Aorta (tissue), 5 donors: Measurements from ENCODE around the gene IGFBP6. TPM values are rescaled to one million over a fixed set of nuclear protein-coding genes. Genes with fewer than 3 reads are reported as not detected.

Experiments
- ATAC-seq: fragments of 200-7000 bp; cut with Tn5 transposase; one replicate; pipeline ENCODE4 v1.9.1; 2022; ENCODE audit warnings: moderate library complexity; ENCODE audit not compliant: low FRiP score
- DNase-seq, 2 donors: peaks; one replicate each; pipeline ENCODE4 v3.0.0-alpha.2; 2020
- H3K27ac ChIP-seq, 2 donors: one replicate each; pipeline ENCODE4 v1.5.1; 2013; ENCODE audit warnings: low read length in 2 of 2, mild to moderate bottlenecking in 2 of 2, moderate library complexity in 2 of 2, control low read depth in 1 of 2, inconsistent platforms in 1 of 2, low read depth in 1 of 2
- H3K27me3 ChIP-seq, 2 donors: one replicate each; pipeline ENCODE4 v1.6.1; 2013; ENCODE audit warnings: control low read depth in 1 of 2, low read length in 1 of 2, mild to moderate bottlenecking in 1 of 2, moderate library complexity in 1 of 2; ENCODE audit not compliant: insufficient read depth in 2 of 2, control insufficient read depth in 1 of 2
- H3K36me3 ChIP-seq, 2 donors: one replicate each; pipeline ENCODE4 v1.6.1; 2013; ENCODE audit warnings: control low read depth in 1 of 2, low read length in 1 of 2, mild to moderate bottlenecking in 1 of 2; ENCODE audit not compliant: insufficient read depth in 2 of 2, control insufficient read depth in 1 of 2
- H3K4me1 ChIP-seq, 2 donors: one replicate each; pipeline ENCODE4 v1.6.1; 2013; ENCODE audit warnings: low read length in 2 of 2, control low read depth in 1 of 2, mild to moderate bottlenecking in 1 of 2, moderate library complexity in 1 of 2; ENCODE audit not compliant: insufficient read depth in 2 of 2, control insufficient read depth in 1 of 2
- H3K4me3 ChIP-seq, 2 donors: one replicate each; pipeline ENCODE4 v1.5.1; 2013; ENCODE audit warnings: low read length in 2 of 2, control low read depth in 1 of 2, mild to moderate bottlenecking in 1 of 2
- H3K9me3 ChIP-seq: one replicate; pipeline ENCODE4 v1.6.1; 2013; ENCODE audit warnings: mild to moderate bottlenecking, low read length; ENCODE audit not compliant: control insufficient read depth
- WGBS, 2 donors: extraction: QIAGEN DNeasy Blood & Tissue Kit; methylation state at CpG; one replicate each; pipeline ENCODE4 v1.1.7; 2013; 5-methylcytosine and 5-hydroxymethylcytosine counted together
- intact Hi-C, 2 donors: fragments of 100-400 bp; cut with DNase I; formaldehyde crosslinking; loops; one replicate each; pipeline versions ENCODE4 v1.14.2 to v1.15.0; 2022
- polyA plus RNA-seq, 2 donors: library from polyadenylated mRNA; stranded (reverse); fragments of 200-250 nt; gene quantifications; one replicate each; pipeline ENCODE4 v1.2.3, GENCODE V29; 2013
- total RNA-seq, 2 donors: library from RNA; stranded (reverse); fragmentation: NEBNext Ultra II Directional; extraction: Animal tissue kit (Norgen Biotek cat#: 25700); gene quantifications; one replicate each; pipeline ENCODE4 v1.2.1, GENCODE V29; 2021
- donor health status: healthy with polysubstance abuse.
- donor health status: Bipolar disorder and iron deficiency.
- donor health status: DM: no; HTN: no; CAD: no.
- donor health status: DM: no; HTN: no; CAD: no.
- donor health status: DM: yes; HTN: yes; CAD: no.

Gene IGFBP6
- total and polyA plus RNA-seq, 4 donors, result 507 to 979 (median 828) TPM

DNA sequence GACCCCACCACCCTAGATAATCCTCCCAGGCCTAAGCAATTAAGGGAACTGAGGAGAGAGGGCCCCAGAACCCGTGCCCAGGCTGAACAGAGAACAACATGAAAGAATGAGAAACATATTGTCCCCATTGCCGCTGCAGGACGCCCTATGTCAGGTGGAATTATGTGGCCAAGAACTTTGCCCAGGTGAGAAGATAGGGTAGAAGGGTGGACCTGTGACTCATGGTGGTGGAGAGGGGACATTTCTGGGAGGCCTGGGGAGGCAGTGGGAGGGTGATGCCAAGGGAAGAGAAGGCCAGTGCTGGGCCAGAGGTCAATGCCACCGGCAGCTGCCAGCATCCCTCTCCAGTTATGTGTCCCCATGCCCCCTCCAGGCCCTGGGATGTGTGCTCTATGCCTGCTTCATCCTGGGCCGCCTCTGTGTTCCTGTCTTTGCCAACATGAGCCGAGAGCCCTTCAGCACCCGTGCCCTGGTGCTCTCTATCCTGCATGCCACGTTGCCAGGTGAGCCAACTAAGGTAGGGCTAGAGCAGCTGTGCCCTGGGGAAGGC lies 21.4 kb downstream of the IGFBP6 start:
- ATAC-seq, result no peak
- Histone ChIP-seq H3K9me3 (no peaks in the 10 kb centered on the region), H3K4me3 (no peak overlapping the region), H3K27me3 (no peaks in the 10 kb centered on the region), H3K27ac (no peak overlapping the region), H3K36me3 (no peaks in the 10 kb centered on the region), H3K4me1 (no peaks in the 10 kb centered on the region)
- intact Hi-C loops, result loop anchor here (5.0 kb wide), 2 partner anchors 33 to 38 kb away; no protein-coding TSS in a partner anchor
- WGBS, 2 donors, result 92 to 94% methylated on average over 8 of the region's 8 CpGs
- DNase-seq, result no peak

DNA sequence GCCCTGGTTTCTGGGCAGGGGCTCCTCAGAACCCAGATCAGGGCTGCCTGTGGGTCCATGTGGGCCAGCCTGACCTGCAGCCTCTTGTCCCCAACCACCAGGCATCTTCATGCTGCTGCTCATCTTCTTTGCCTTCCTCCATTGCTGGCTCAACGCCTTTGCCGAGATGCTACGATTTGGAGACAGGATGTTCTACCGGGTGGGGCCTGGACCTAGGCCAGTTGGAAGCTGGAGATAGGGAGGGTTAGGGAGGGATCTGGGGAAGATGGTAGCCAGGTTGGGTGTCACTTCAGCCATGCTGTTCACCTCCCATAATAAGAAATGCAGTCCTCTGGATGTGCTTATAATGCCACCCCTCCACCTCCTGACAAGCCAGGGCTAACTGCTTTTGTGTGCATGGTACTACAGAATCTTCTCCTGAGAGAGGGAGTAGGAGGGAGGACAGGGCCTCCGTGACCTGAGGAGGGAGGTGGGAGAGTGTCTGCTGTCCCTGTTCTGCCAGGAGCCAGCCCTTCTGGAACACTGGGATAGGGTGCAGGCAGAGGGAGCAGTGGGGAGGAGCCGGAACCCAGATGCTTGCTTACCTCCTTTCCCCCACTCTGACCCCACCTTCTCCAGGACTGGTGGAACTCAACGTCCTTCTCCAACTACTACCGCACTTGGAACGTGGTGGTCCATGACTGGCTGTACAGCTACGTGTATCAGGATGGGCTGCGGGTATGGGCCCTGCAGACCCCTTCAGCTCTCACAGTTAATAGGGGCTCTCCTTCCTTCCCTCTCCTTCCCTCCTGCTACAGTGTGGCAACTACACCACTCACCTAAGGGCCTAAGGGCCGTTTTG lies 23.4 kb downstream of the IGFBP6 start:
- intact Hi-C loops, result no loop called here
- H3K9me3 ChIP-seq, result no peaks in the 10 kb centered on the region
- H3K36me3 ChIP-seq, result no peaks in the 10 kb centered on the region
- ATAC-seq (no peak), DNase-seq (no peak)
- WGBS, 2 donors, result 87 to 89% methylated on average over 11 to 12 of the region's 12 CpGs
- H3K4me3 ChIP-seq, result no peak overlapping the region
- H3K27me3 ChIP-seq, result no peaks in the 10 kb centered on the region
- no peak overlapping the region for H3K27ac ChIP-seq
- no peaks in the 10 kb centered on the region for H3K4me1 ChIP-seq

DNA sequence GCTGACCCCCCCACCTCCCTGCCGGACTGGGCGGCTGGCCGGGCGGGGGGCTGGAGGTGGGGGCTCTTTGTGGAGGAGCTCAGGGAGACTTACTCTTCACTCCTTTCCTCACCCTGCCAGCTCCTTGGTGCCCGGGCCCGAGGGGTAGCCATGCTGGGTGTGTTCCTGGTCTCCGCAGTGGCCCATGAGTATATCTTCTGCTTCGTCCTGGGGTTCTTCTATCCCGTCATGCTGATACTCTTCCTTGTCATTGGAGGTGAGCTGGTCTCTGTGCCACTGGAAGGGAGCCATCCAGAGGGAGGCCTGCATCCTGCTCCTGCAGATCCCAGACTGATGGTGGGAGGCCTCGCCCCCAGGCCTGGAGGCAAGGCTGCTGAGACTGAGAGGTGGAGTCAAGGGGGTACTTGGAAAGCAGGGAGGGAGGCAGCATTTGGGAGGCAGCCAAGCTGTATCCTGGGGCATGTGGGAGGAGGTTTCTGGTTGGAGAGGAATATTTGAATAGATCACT lies 25.5 kb downstream of the IGFBP6 start:
- no peaks in the 10 kb centered on the region for H3K36me3 ChIP-seq
- no peaks in the 10 kb centered on the region for H3K27me3 ChIP-seq
- H3K27ac ChIP-seq, result no peak overlapping the region
- no peaks in the 10 kb centered on the region for H3K9me3 ChIP-seq
- ATAC-seq (no peak), DNase-seq (no peak)
- no peak overlapping the region for H3K4me3 ChIP-seq
- WGBS, 2 donors, result 95 to 96% methylated on average over 7 to 10 of the region's 10 CpGs
- intact Hi-C loops, result no loop called here
- H3K4me1 ChIP-seq, result no peaks in the 10 kb centered on the region

DNA sequence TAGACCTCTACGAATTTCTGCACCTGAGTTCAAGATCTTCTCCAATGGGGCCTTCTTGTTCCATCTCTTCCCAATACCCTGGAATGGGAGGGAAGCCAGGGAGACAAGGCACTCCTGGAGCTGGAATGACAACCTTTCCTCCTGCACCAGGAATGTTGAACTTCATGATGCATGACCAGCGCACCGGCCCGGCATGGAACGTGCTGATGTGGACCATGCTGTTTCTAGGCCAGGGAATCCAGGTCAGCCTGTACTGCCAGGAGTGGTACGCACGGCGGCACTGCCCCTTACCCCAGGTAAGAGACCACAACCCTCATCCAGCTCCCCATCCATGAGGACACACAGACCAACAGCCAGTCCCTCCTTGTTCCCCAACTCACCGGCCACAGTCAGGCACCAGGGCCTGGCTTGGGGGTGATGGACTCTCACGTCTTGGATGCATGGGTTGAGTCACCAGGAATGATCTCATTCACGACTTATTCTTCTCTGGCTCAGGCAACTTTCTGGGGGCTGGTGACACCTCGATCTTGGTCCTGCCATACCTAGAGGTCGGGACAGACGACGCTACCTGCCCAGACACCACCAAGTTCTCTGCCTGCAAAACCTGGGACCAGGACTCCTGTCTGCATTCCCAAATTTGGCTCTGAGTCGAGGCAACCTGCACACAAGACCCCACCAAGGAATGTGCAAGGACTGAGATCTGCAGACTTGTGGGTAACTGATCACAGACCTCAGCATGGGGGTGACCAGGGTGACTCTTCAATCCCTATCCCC lies 26.3 kb downstream of the IGFBP6 start:
- DNase-seq, result no peak
- Histone ChIP-seq H3K27me3 (no peaks in the 10 kb centered on the region), H3K36me3 (no peaks in the 10 kb centered on the region), H3K27ac (no peak overlapping the region), H3K4me1 (no peaks in the 10 kb centered on the region), H3K9me3 (no peaks in the 10 kb centered on the region), H3K4me3 (no peak overlapping the region)
- 86 to 87% methylated on average over 16 of the region's 16 CpGs for WGBS, 2 donors
- intact Hi-C loops, result no loop called here
- ATAC-seq, result no peak

DNA sequence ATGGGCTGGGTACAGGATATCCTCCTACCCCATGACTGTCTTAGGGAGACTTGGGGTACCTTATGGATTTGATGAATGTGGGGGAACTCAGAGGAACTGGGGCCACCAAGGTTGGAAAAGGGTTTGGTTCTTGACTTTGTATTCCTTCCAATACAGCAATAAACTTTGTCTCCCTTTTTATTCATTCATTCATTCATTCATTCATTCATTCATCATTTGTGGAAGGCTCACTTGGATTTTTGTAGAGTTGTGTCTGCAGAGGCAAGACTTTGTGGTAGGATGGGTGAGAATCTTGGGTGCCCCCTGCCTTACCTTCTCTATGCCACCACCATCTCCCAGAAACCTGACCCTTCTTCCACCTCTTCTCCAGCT lies 26.9 kb downstream of the IGFBP6 start:
- no peaks in the 10 kb centered on the region for H3K27me3 ChIP-seq
- H3K27ac ChIP-seq, result no peak overlapping the region
- no peak overlapping the region for H3K4me3 ChIP-seq
- H3K9me3 ChIP-seq, result no peaks in the 10 kb centered on the region
- intact Hi-C loops, result no loop called here
- ATAC-seq (no peak), DNase-seq (no peak)
- H3K36me3 ChIP-seq, result no peaks in the 10 kb centered on the region
- no peaks in the 10 kb centered on the region for H3K4me1 ChIP-seq

DNA sequence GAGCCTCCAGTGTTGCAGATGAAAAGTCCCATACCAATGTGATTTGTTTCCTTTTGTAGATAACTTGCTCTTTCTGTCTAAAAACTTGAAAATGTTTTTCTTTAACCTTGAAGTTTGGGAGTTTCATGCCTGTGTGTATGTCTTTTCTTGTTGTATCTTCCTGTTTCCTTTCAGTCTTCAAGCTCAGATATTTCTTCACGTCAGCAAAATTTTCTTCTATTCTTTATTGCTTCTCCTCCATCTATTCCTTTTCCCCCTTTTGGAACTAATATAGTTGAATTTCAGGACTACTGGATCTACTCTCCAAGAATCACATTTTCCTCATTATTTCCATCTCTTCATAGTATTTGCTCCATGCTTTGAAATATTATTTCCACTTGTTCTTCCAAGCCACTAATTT lies 29.7 kb downstream of the IGFBP6 start:
- WGBS, 2 donors, result 79 to 85% methylated on average over 1 of the region's 1 CpG
- no peak for ATAC-seq
- Histone ChIP-seq H3K36me3 (no peaks in the 10 kb centered on the region), H3K9me3 (no peaks in the 10 kb centered on the region), H3K4me1 (no peaks in the 10 kb centered on the region), H3K4me3 (no peak overlapping the region), H3K27me3 (no peaks in the 10 kb centered on the region), H3K27ac (no peak overlapping the region)
- no peak for DNase-seq
- intact Hi-C loops, result no loop called here

DNA sequence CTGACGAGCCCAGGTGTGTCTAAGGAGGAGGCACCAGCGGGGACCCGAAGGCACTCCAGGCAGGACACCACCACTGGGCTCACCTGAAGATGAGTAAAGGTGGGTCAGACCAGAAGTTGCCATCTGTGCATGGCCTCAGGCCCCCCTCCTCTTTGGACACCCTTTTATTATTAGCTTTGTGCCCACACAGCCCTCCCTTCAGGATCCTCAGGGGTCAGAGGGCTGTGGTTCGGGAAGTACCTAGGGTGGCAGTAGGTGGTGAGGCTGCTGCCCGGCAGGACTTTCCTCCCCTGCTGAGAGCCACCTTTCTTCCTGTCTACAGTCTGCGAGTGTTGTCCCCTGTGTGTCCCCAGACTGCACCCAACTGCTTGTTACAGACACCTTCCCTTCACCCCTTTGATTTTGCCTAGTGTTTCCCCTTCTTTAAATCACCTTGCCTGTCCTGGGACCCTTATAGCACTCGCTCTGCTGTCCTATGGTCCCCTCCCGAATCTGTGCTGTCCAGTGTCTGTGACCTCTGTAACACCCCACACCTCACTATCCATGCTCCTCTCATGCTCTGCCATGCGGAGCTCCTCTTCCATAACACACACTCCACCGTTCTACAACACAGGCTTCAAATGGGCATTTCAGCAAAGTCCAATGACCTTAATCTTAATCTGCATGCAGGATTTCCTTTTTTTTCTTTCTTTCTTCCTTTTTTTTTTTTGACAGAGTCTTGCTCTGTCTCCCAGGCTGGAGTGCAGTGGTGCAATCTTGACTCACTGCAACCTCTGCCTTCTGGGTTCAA lies 31.5 kb downstream of the IGFBP6 start:
- no peak overlapping the region for H3K4me3 ChIP-seq
- no peak for ATAC-seq
- 92 to 94% methylated on average over 10 of the region's 10 CpGs for WGBS, 2 donors
- intact Hi-C loops, result no loop called here
- no peak for DNase-seq
- no peaks in the 10 kb centered on the region for H3K36me3 ChIP-seq
- H3K27ac ChIP-seq, result no peak overlapping the region
- H3K27me3 ChIP-seq, result no peaks in the 10 kb centered on the region
- H3K4me1 ChIP-seq, result no peaks in the 10 kb centered on the region
- H3K9me3 ChIP-seq, result no peaks in the 10 kb centered on the region

DNA sequence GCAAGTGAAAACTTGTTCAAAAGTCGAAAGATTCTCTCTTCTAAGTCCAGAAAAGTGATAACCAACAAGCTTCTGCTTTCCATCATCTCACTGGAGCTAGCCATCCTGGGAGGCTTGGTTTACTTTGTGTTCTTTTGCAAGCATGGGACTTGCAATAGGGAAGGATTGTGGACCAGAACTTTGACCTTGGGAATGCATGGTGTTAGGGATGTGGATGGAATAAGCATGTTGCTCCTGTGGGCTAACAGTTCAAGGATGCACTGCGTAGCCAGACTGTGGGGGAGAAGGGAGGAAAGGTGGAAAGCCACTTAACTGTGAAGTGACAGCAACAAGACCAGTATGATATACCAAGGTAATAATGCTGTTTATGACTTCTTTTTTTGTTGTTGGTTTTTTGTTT lies 34.4 kb downstream of the IGFBP6 start:
- intact Hi-C loops, result no loop called here
- Histone ChIP-seq H3K4me1 (no peaks in the 10 kb centered on the region), H3K27ac (no peak overlapping the region), H3K36me3 (no peaks in the 10 kb centered on the region), H3K27me3 (peaks cover 0 to 2% of the 10 kb centered on the region in 2 donors), H3K9me3 (no peaks in the 10 kb centered on the region), H3K4me3 (no peak overlapping the region)
- DNase-seq (no peak), ATAC-seq (no peak)
- 92 to 95% methylated on average over 2 of the region's 2 CpGs for WGBS, 2 donors
